ENCODE results near the gene TLN1.

The TLN1 gene

GRCh38 chr9:35729101-35729500 is 2.9 kb downstream of the TLN1 start:
- DNase-seq, result no peak

GRCh38 chr9:35728041-35728971 is 3.7 kb downstream of the TLN1 start:
- DNase-seq, result no peak

- DNase-seq, result no peak
Measured at GRCh38 chr9:35727676-35728040, 4.3 kb downstream of the TLN1 start.

GRCh38 chr9:35726931-35727330 is 5.1 kb downstream of the TLN1 start:
- DNase-seq, result no peak

- DNase-seq, result no peak
Measured at GRCh38 chr9:35725362-35725761, 6.6 kb downstream of the TLN1 start.

GRCh38 chr9:35723908-35724307 is 8.1 kb downstream of the TLN1 start:
- DNase-seq, result no peak

- no peak for DNase-seq
Measured at GRCh38 chr9:35723426-35723825, 8.6 kb downstream of the TLN1 start.

- DNase-seq, result no peak
Measured at GRCh38 chr9:35719546-35719945, 12.4 kb downstream of the TLN1 start.

- DNase-seq, result no peak
Measured at GRCh38 chr9:35718721-35719511, 13.1 kb downstream of the TLN1 start.

- no peak for DNase-seq
Measured at GRCh38 chr9:35717132-35717870, 14.7 kb downstream of the TLN1 start.

GRCh38 chr9:35716230-35716629 is 15.8 kb downstream of the TLN1 start:
- DNase-seq, result no peak

- DNase-seq, result no peak
Measured at GRCh38 chr9:35714579-35715252, 17.3 kb downstream of the TLN1 start.

GRCh38 chr9:35714123-35714522 is 17.9 kb downstream of the TLN1 start:
- no peak for DNase-seq

- DNase-seq, result no peak
Measured at GRCh38 chr9:35713578-35713977, 18.4 kb downstream of the TLN1 start.

GRCh38 chr9:35712762-35713400 is 19.1 kb downstream of the TLN1 start:
- no peak for DNase-seq

GRCh38 chr9:35711501-35712428 is 20.2 kb downstream of the TLN1 start:
- DNase-seq, result no peak

GRCh38 chr9:35710818-35711500 is 21.0 kb downstream of the TLN1 start:
- DNase-seq, result no peak

GRCh38 chr9:35708146-35708545 is 23.8 kb downstream of the TLN1 start:
- DNase-seq, result no peak

- DNase-seq, result no peak
Measured at GRCh38 chr9:35706951-35707350, 25.0 kb downstream of the TLN1 start.

- no peak for DNase-seq
Measured at GRCh38 chr9:35705836-35706430, 26.1 kb downstream of the TLN1 start.
